ENCODE measurements around the gene RNF168.

DNA sequence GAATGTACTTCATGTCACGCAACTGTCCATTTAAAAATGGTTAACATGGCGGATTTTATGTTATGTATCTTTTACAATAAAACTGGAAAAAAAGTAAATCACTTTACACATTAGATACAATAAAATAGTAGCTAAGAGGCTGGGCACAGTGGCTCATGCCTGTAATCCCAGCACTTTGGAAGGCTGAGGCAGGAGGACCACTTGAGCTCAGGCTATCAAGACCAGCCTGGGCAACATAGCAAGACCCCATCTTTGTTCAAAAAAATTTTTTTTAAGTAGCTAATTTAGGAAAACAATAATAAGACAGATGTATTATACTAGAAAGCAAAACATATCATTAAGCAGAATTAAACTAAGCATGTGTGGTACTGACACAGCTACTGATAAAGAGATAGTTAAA lies 11.5 kb downstream of the RNF168 start:
- TF ChIP-seq CTCF (IDR thresholded peaks at IDR 0.05) (no peak), EZH2 (IDR thresholded peaks at IDR 0.05; ENCODE audit: borderline replicate concordance, insufficient read depth, low read depth, low read length, poor library complexity, severe bottlenecking) (no peak)

All from B cell (primary cell).